NOMO-1 treated with dmso at 0.1 percent for 144 hours (cell line): Measurements from ENCODE around the gene MX2.
"Not testable (repeated sequence)": the region's sequence is repeated elsewhere in the genome, so short reads cannot be mapped to it uniquely, and the experiment has no call there.

Source experiments
- DNase-seq: peaks from one replicate; lab custom pipeline; 2025; ENCODE audit not compliant: unreplicated experiment; lab: John Stamatoyannopoulos, UW

MX2 gene

DNA sequence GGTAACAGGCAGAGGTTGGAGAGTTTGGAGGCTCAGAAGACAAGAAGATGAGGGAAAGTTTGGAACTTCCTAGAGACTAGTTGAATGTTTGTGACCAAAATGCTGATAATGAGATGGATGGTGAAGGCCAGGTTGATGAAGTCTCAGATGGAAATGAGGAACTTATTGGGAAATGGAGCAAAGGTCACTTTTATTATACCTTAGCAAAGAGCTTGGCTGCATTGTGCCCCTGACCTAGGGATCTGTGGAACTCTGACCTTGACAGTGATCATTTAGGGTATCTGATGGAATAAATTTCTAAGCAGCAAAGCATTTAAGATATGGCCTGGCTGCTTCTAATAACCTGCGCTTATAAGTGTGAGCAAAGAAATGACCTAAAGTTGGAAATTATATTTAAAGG, 28.1 kb upstream of the MX2 start:
- DNase-seq = no peak

DNA sequence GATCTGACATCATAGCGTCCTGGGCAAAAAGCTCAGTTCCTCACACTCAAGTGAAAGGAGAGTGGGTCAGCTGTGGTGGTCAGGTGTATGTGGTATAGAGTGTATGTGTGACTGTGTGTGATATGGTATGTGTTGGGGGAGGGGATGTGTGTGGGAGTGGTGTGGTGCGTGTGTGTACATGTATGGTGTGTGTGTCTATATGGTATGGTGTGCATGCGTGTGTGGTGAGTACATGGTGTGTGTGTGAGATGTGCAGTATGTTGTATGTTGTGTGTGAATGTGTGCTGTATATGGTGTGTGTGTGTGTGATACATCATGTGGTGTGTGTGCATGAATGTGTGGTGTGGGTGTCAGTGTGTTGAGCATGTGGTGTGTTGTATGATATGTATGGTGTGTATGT, 24.3 kb upstream of the MX2 start:
- DNase-seq = no peak

DNA sequence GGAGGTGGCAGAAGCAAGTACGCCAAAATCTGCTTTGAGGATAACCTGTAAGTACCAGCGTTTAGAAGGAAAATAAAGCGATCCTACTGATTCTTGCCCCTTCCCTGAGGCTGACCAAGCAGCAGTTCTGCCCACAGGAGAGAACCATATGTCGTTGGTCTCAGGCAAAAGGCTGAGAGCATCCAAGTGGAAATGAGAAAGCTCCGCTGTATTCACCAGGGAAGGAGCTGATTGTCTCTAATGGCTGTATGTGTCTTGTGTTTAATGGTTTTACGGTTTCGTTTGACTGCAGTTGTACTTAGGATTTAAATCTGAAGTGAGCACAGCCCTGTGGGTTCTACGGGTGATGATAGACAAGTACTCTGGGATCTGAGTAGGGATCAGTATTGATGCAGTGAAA, 23.4 kb upstream of the MX2 start:
- no peak for DNase-seq

DNA sequence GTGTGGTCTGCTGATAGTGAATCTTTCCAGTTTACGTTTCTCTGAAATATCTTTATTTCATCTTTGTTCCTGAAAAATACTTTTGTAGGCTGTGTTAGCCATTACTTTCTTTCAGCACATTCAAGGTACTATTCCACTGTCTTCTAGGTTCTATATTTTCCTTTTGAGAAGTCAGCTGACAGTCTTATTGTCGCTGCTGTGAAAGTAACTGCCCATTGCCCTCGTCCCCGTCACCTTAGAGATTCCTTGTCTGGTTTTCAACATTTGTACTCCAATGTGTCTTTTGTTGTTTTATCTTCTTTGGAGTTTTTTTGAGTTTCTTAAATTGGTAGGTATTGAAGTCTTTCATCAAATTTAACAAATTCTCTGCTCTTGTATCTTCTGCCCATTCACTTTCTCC, 19.8 kb upstream of the MX2 start:
- DNase-seq = no peak

DNA sequence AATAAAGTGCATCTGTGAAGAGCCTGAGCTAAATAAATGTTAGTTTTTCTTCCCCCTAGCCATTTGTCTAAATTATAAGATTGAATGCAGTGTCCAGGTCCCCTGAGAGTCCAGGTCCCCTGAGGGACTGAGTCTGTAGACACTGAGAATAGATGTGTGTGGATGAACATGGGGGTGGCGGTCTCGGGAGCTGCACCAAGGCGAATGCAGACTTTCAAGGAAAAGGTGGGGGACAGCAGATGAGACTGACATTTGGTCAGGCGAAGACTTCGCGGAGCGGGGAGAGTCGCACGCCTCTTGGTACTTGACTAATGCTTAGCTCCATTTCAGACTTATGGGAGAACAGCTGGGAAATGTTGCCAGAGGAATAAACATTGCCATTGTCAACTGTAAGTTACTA, 17.7 kb upstream of the MX2 start:
- DNase-seq = no peak

DNA sequence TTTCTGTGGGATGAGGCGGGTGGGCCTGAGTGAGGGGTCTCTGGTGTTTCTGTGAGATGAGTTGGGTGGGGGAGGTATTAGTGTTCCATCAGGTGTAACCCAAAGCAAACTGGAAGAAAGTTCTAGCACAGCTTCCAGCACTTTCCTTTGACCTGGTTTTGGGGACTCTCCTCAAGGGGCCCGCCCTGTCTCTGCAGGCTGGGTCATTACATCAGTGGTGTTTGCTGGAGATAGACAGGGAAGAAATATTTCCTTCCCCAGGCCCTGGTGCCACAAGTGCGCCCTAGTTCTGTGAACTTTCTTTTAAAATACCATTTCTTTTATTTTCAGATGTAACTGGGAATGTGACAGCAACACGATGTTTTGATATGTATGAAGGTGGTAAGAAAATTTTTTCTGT, 16.5 kb upstream of the MX2 start:
- DNase-seq = no peak

DNA sequence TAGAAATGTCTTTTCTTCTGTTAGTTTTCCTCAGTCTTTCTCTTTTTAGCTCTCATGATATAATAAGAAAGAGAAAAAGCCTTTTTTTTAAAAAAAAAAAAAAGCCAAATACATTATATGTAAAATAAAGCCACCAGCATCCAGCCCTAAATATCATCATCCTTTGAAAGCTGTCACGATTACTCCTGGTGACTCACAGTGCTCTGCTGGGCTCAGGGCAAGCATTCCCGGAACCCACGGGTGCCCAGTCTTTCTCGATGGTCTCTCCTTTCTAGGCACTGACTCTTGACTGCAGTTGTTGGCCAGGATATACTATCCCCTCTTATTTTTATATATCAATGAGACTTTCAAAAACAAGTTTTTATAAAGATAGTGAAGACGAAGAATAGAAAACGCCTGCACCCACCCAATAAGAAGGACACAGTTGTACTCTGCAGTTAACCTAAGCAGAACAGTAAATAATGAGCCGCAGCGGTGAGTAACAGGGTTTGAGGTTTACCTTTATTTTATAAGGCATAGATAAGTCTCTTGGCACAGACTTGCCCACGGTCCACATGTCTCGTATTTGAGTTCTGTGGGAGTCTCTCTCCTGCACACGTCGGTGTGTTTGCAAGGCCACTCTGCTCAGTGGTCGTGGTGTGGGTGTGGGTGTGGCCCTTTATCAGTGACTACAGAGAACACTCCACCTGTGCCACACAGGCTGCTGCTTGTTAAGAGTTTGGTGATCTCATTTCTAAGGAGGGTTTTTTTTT, 15.7 kb upstream of the MX2 start:
- no peak for DNase-seq

DNA sequence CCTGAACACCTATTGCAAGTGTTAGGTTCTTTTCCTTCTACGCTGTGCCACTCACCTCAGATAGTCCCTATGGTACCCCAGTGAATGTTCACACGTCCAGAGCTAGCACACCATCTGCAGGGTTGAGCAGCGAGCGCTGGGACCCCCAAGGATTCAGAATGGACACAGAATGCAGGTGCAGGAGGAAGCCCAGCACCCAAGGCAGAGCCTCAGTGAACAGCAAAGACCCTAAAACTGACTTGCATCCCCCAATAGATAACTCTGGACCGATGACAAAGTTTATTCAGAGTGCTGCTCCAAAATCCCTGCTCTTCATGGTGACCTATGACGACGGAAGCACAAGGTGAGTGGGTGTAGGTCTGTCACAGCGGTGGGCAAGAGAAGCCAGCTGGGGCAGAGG, 15.1 kb upstream of the MX2 start:
- no peak for DNase-seq

DNA sequence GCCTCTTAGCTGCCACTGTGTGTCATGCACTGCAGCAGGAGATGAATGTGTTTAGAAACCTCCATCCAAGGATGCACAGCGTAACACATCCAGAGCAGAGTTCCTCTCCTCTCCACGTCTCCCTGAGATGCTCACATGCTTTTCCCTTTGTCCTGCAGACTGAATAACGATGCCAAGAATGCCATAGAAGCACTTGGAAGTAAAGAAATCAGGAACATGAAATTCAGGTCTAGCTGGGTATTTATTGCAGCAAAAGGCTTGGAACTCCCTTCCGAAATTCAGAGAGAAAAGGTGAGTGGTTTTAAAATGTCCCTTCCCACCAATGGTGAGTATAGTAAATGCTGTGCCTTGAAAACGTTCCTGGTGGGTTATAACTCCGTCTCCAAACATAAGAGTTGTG, 13.4 kb upstream of the MX2 start:
- no peak for DNase-seq

DNA sequence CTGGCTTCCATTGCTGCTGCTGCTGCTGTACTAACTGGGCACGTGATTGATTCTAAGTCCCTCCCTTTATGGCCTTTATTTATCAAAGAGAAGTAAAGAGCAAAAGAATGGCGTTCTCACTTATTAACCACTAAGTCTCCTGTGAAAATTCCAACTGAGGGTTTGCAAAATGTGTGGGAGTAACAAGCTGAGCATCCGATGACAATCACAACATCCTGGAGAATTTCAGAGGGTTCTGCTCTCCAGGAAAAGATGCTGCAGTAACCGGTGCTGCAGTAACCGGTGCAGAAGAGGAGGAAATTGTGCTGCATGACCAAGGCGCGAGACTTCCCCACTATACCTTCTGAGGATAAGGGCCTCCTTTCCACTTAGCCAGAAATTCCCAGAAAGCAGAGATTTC, 12.7 kb upstream of the MX2 start:
- no peak for DNase-seq

DNA sequence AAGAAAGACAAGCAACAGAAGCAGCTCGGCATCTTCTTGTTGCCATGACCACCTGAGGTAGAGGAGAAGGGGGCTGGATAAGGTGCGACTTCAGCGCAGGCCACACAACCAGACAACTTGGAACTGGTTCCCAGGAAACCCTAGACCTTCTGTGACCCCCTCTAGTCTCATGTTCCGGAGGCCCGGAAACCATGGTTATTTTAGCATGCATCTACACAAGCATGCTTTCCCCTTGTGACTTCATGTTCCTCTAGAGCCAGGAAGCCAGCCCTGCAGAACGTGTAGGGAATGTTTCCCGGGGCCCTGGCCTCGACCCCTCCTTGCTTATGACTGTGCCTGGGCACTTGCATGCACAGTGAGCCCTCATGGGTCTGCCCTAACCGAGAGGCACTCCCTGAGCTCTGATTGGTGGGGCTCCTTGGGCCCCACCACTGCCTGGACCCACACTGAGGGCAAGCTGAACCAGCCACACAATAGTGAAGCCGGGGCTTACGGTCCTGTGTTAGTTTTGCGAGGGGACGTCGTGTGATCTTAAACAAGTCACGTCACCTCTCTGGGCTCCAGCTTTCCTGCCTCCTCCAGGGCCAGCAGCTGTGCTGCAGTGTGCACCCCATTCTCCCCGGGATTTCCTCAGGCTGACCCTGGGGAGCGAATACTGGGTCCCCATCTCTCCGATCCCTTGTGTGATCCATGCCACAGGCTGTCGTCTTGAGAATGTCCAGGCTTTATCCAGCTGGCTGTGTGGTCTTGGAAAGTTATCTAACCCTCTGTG, 12.0 kb upstream of the MX2 start:
- no peak for DNase-seq

DNA sequence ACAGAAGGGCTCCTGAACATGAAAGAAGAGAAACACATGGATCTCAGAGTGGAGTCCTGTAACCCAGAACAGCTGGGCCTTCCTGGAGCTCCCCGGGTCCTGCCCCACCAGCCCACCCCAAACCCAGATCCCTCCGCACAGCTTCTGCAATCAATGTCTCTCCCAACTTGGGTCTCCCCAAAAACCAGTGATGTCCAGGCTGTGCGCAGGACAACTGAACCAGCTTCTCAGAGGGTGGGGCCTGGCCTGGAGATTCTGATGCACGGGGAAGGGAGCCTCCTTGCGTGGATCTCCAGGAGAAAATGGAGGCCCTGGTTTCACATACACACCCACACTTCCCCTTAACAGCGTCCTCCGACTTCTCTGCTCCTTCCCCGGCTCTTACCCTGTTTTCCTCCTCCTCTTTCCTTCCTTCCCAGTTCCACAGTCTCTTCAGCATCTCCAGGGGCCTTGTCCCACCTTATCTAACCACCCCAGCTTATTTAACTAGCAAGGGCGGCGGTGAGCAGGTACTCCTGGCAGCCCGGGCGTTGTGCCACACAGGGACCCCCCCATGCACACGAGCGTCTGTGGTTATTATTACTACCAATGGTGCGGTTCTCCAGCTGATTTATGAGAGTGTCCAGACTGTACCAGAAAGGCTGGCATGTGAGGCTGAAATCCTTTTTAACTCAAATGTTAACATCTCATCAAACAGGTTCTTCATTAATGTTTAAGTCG, 11.2 kb upstream of the MX2 start:
- no peak for DNase-seq

DNA sequence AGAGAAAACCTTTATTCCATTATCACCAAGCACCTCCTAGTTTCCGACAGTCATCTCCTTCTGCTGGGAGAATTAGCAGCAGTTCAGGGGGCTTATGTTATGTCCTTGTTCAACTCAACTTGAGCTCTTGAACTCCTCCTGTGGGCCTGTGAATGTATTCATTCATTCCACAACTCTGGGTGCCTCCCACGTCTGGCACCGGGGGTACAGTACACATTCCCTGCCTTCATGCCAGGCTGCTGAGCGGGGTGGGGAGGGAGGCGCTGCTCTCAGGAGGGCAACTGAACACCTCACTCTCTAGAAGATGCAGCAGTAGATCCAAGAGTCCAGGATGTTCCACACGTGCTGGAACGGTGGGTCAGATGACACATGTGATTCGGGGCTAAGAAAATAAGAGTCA, 4.3 kb upstream of the MX2 start:
- DNase-seq = no peak

DNA sequence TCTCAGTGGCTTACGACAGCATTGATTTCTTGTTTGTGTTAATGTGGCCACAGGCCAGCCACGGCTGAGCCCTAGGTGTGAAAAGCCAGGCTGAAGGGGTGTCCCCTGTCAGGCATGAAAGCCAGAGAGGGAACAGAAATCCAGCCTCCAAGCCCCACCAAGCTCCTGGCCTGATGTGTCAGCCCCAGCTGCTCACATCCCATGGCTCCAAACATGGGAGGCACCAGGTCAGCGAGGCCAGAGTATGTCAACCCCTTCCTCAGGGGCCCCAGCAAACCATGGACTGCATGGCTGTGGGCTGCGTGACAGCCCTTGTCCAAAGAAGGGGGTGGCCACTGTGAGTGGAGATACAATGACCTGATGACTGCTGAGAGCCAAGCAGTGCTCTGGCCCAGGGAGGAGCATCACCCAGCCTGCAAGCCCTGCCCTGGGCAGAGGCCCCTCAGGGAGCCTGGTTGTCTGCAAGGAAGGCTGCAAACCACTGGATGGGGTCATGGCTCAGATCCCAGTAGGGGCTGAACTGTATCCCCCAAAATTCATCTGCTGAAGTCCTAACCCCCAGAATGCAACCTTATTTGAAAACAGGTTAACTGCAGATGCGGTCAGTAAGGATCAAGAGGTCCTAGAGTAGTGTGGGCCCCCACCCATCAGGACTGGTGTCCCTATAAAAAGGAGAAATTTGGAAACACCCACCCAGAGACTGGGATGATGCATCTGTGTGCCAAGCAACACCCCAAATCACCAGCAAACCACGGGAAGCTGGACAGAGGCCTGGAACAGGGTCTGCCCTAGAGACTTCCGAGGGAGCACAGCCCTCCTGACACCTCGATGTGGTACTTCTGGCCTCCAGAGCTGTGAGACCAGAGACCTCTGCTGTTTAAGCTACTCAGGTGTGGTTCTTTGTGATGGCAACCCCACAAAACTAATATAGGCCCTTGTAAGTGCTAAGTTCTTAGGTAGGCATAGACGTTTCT, 3.3 kb upstream of the MX2 start:
- no peak for DNase-seq

DNA sequence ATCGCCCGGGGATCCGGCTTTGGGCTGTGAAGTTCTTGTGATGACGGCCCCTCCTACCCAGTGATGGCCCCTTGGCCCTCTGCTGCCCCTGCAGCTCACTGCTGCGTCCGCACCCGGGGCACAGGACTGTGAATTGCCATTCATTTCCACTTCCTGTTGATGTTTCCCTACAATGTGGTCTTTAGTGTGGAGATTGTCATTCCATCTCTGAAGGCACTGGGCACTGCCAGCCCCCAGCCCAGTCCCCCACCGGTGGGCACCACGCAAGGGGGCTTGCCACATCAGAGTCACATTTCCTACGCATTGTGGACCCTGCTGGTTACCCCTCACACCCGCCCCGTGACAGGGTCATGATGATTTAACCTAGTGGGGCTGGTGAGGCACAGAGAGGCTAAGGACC, 2.5 kb upstream of the MX2 start:
- no peak for DNase-seq

DNA sequence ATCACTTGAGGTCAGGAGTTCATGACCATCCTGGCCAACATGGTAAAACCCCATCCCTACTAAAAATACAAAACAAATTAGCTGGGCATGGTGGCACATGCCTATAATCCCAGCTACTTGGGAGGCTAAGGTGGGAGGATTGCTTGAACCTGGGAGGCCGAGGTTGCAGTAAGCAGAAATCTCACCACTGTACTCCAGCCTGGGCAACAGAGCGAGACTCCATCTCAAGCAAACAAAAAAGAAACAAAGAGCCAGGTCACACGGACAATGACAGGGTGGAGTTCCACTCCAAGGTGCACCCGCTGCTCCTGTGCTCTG, 2.1 kb upstream of the MX2 start:
- DNase-seq = not testable (repeated sequence)

DNA sequence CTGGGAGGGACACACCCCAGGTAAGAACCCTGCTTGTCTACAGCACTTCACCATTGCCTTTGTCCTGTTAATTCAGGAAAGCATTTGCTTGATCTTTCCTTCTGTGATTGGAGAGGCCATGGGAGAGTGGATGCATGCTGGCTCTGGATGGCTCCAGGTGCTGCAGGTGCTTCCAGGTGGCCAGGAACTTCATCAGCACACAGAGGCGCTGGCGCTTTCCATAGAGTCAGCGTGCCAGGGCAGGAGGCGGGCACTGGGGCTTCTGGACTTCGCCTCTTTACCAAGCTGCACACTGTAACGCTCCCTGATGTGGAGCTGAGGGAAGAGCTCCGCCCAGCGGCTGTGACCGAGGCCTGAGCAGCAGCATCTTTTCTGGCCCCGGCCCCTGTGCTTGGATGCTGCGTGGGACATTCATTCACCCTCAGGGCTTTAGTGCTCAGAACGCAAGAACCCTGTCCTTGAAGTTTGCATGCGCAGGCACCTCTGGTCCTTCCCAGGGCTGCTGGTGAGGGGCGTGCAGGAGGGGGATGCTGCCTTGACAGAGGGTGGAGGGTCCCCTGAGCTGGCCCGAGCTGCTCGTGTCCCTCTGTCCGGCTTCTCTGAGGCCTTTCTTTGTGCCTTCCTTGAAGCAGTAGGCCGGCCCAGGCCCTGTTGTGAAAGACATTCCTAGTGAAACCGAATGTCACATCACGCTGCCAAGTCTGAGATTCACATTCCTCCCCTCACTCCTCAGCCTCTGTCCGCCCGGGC, 1.6 kb upstream of the MX2 start:
- no peak for DNase-seq

DNA sequence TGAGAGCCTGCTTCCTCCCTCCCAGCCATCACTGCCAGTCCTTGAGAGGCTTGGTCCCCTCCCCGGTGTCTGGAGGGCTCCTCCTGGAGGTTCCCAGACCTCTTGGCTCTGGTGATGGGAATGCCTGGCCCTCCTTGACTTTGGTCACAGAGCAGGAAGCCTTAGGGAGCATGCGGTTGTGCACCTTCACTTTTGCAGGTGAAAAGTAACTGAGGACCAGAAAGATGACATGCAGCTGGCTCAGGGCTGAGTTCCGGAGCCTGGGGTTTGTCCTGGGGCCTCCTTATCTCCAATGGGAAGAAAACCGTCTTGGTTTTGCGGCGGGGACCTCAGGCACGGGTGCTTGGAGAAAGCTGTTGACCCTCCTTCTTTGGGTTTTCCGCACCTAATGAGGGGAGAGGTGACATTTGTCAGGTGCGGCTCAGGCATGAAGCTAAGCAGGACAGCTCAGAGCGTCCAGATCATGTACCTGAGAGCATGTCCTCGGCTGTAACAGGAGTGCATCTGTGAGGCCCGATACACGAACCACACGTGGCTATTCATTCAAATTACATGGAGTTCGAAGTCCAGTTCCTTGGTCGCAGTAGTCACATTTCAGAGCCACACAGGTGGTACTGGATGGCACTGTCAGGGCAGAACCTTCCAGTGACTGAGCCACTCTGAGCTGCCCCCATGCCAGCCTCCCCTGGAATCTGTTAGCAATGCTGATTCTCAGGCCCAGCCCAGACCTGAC, 608 bp upstream of the MX2 start:
- DNase-seq = no peak

DNA sequence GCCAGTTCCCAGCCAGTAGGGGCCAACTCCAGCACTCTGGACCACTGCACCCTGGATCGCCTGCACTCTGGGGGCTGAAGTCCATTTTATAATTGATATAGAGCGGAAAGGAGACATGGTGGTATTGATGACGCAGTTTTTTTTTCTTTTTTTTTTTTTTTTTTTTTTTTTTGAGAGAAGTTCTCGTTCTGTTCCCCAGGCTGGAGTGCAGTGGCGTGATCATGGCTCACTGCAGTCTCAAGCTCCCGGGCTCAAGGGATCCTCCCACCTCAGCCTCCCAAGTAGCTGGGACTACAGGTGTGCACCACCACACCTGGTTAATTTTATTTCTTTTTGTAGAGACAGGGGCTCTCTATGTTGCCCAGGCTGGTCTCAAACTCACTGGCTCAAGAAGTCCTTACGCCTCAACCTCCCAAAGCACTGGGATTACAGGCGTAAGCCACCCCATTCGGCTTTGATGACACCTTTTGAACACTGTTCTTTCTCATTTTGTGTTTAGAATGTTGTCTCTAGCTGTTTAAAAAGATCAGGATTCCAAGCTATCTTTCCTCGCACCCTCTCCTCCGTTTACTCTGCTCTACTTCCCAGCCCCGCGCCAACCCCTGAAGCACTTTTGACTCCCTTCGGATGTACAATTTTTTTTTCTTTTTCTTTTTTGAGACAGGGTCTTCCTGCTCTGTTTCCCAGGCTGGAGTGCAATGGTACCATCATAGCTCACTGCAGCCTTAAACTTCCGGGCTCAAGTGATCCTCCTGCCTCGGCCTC, 960 bp downstream of the MX2 start:
- no peak for DNase-seq
